ENCODE measurements around the gene ENTPD2.

DNA sequence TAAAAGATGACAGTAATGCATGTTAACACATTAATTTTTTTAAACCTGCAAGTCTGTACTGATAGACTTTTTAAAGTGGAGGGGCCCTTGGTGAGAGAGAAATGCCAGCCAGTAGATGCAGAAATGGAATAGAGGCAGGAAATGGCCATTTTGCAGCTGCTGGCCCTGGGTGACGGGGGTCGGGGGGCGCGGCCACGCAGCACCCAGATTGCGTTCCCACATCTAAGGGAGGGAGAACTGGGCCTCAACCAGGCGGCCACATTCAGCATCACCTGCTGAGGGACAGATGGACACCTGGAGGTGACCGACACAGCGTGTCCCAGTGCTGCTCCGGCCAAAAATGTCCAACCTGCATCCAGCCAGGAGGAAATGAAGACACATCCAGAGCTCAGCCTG, 51.2 kb downstream of the ENTPD2 start:
- TF ChIP-seq CTCF (IDR thresholded peaks at IDR 0.05; ENCODE audit: low read depth, low read length, missing input control) (no peak), JUND (IDR thresholded peaks at IDR 0.05) (no peak), GABPA (IDR thresholded peaks at IDR 0.05 in 1 of 2, conservative IDR thresholded peaks at IDR 0.05 in 1 of 2) (no peak), RXRA (IDR thresholded peaks at IDR 0.05) (no peak), RAD21 (IDR thresholded peaks at IDR 0.05) (no peak), ATF3 (IDR thresholded peaks at IDR 0.05) (no peak), SP1 (IDR thresholded peaks at IDR 0.05) (no peak)
